SK-N-SH (cell line): ENCODE measurements around the gene ADAMTS7. TPM values are rescaled to one million over a fixed set of nuclear protein-coding genes. Genes with fewer than 3 reads are reported as not detected.
A peak's percentile ranks its signal among the peaks of the same experiment; 100 is the strongest.
"Not testable (repeated sequence)": the region's sequence is repeated elsewhere in the genome, so short reads cannot be mapped to it uniquely, and the experiment has no call there.

Experiments used
- CTCF ChIA-PET: fragments of 300-600, 350-600 bp; formaldehyde crosslinking; extraction: SDS; loops from one replicate; lab custom pipeline; 2021; lab: Yijun Ruan, JAX
- POLR2A ChIA-PET: fragments of 350-600 bp; sonication (Branson Sonifier 250); formaldehyde crosslinking; extraction: SDS; loops from one replicate; lab custom pipeline; 2020; ENCODE audit warnings: antibody characterized with exemption, inconsistent platforms; lab: Yijun Ruan, JAX
- DNase-seq: peaks from one replicate; pipeline ENCODE4 v3.0.0; 2012
- H2AFZ ChIP-seq: fragments of 200-600 bp; sonication (generic); 2 replicates; pipeline ENCODE4 v1.8.1; 2016; ENCODE audit warnings: antibody characterized with exemption, mild to moderate bottlenecking, low read depth
- H3F3A ChIP-seq: fragments of 200-600 bp; sonication (generic); replicated peaks from 2 replicates; pipeline ENCODE3; 2016; ENCODE audit warnings: antibody characterized with exemption, mild to moderate bottlenecking; ENCODE audit not compliant: insufficient read depth
- H3K27ac ChIP-seq, 2 experiments: fragments of 200-500 bp in 1 of 2; fragments of 200-600 bp in 1 of 2; sonication (Bioruptor generic) in 1 of 2; sonication (generic), shearing (Covaris generic) in 1 of 2; 2 replicates each; pipeline versions ENCODE4 v1.5.1 to v1.6.1; 2014 to 2016; ENCODE audit warnings: low read depth in 2 of 2, inconsistent platforms in 1 of 2, low read length in 1 of 2, mild to moderate bottlenecking in 1 of 2, mixed read lengths in 1 of 2
- H3K27me3 ChIP-seq: fragments of 200-600 bp; sonication (generic), shearing (Covaris generic); 2 replicates; pipeline ENCODE4 v1.6.1; 2016; ENCODE audit warnings: mixed run types; ENCODE audit not compliant: insufficient read depth
- H3K36me3 ChIP-seq, 2 experiments: fragments of 200-500 bp in 1 of 2; fragments of 200-600 bp in 1 of 2; sonication (Bioruptor generic) in 1 of 2; sonication (generic) in 1 of 2; replicated peaks in 1 of 2; 2 replicates each; pipeline versions ENCODE3 to v1.5.1; 2014 to 2016; ENCODE audit warnings: low read length in 1 of 2, mild to moderate bottlenecking in 1 of 2; ENCODE audit not compliant: insufficient read depth in 2 of 2, control insufficient read depth in 1 of 2
- H3K4me1 ChIP-seq, 2 experiments: fragments of 200-500 bp in 1 of 2; fragments of 200-600 bp in 1 of 2; sonication (Bioruptor generic) in 1 of 2; sonication (generic), shearing (Covaris generic) in 1 of 2; 2 replicates each; pipeline versions ENCODE4 v1.5.1 to v1.6.1; 2014 to 2016; ENCODE audit warnings: low read depth in 1 of 2, low read length in 1 of 2, mixed run types in 1 of 2; ENCODE audit not compliant: insufficient read depth in 2 of 2, control insufficient read depth in 1 of 2
- H3K4me2 ChIP-seq: fragments of 200-600 bp; sonication (generic), shearing (Covaris generic); 2 replicates; pipeline ENCODE4 v1.6.1; 2017; ENCODE audit warnings: mixed run types
- H3K4me3 ChIP-seq, 2 experiments: fragments of 200-500 bp in 1 of 2; fragments of 200-600 bp in 1 of 2; sonication (Bioruptor generic) in 1 of 2; sonication (generic), shearing (Covaris generic) in 1 of 2; 2 replicates each; pipeline versions ENCODE4 v1.5.1 to v1.8.1; 2014 to 2016; ENCODE audit warnings: low read depth in 2 of 2, inconsistent platforms in 1 of 2, low read length in 1 of 2, mild to moderate bottlenecking in 1 of 2, mixed read lengths in 1 of 2, moderate library complexity in 1 of 2
- H3K79me2 ChIP-seq: fragments of 200-600 bp; sonication (generic); 2 replicates; pipeline ENCODE4 v1.8.1; 2017; ENCODE audit warnings: mild to moderate bottlenecking; ENCODE audit not compliant: insufficient read depth
- H3K9ac ChIP-seq: fragments of 200-600 bp; sonication (generic); 2 replicates; pipeline ENCODE4 v1.6.1; 2017; ENCODE audit warnings: mixed run types
- H3K9me2 ChIP-seq: fragments of 200-600 bp; sonication (generic); 2 replicates; pipeline ENCODE4 v1.6.1; 2017; ENCODE audit warnings: mixed run types
- H3K9me3 ChIP-seq: fragments of 200-600 bp; sonication (generic); 2 replicates; pipeline ENCODE4 v1.6.1; 2017; ENCODE audit warnings: mixed run types, mild to moderate bottlenecking, moderate library complexity
- H4K20me1 ChIP-seq: fragments of 200-600 bp; sonication (generic); 2 replicates; pipeline ENCODE4 v1.6.1; 2017; ENCODE audit warnings: mild to moderate bottlenecking, mixed run types; ENCODE audit not compliant: insufficient read depth
- CHD2 ChIP-seq: fragments of 150-350 bp; IDR thresholded peaks from 2 replicates; pipeline ENCODE4 v1.6.1; 2018; ENCODE audit warnings: low read length; ENCODE audit not compliant: partially characterized antibody
- ELF1 ChIP-seq: IDR thresholded peaks from 2 replicates; pipeline ENCODE4 v1.4.0; 2012
- EZH2phosphoT487 ChIP-seq: fragments of 200-600 bp; sonication (generic); IDR thresholded peaks from 2 replicates; pipeline ENCODE4 v1.6.1; 2017; ENCODE audit warnings: low read depth, mixed run types, mild to moderate bottlenecking, antibody characterized with exemption, moderate library complexity, borderline replicate concordance
- FOXJ3 ChIP-seq: sonication (generic); formaldehyde crosslinking; IDR thresholded peaks from 2 replicates; pipeline ENCODE4 v1.5.1; 2020; ENCODE audit warnings: mild to moderate bottlenecking, missing genetic modification reagents
- GABPA ChIP-seq: IDR thresholded peaks from 2 replicates; pipeline ENCODE4 v1.4.0; 2012; ENCODE audit warnings: low read depth, mild to moderate bottlenecking
- MEF2A ChIP-seq: IDR thresholded peaks from 2 replicates; pipeline ENCODE4 v1.4.0; 2012; ENCODE audit warnings: low read depth, borderline replicate concordance
- NFIC ChIP-seq: IDR thresholded peaks from 2 replicates; pipeline ENCODE4 v1.4.0; 2012; ENCODE audit warnings: borderline replicate concordance
- PBX3 ChIP-seq: IDR thresholded peaks from 2 replicates; pipeline ENCODE4; 2012
- RFX5 ChIP-seq: IDR thresholded peaks from 2 replicates; pipeline ENCODE4 v1.6.1; 2012; ENCODE audit warnings: mild to moderate bottlenecking, improper control_type of control experiment, low read length
- USF1 ChIP-seq: IDR thresholded peaks from 2 replicates; pipeline ENCODE4 v1.4.0; 2012; ENCODE audit warnings: low read depth, borderline replicate concordance
- ZBTB33 ChIP-seq: IDR thresholded peaks from 2 replicates; pipeline ENCODE4 v1.4.0; 2012; ENCODE audit warnings: low read depth, borderline replicate concordance
- WGBS: methylation state at CpG from one replicate; pipeline ENCODE4 v1.1.6; 2017; ENCODE audit warnings: low lambda C conversion rate; 5-methylcytosine and 5-hydroxymethylcytosine counted together
- polyA plus RNA-seq, 3 experiments: library from polyadenylated mRNA; depleted of rRNA; stranded (reverse); fragments of >200 nt; gene quantifications; 2 replicates each; pipeline ENCODE4 v1.2.3, GENCODE V29; 2012

The ADAMTS7 gene
- polyA plus RNA-seq, 1 of the 3 experiments (the other 2 are of a cell fraction): 17.9 TPM

GRCh38 chr15:78841891-78842290 is 30.6 kb upstream of the ADAMTS7 start (continued):
- TF ChIP-seq ZBTB33: no peak

- Histone ChIP-seq H3K27me3 (no peaks in the 10 kb centered on the region), H2AFZ (no peak overlapping the region), H3F3A (no peaks in the 10 kb centered on the region), H3K4me3 (no peak overlapping the region), H3K4me1 (peaks cover 0 to 2% of the 10 kb centered on the region in 2 experiments; a peak in 1 of 4 replicates), H3K4me2 (no peak overlapping the region), H3K36me3 (no peaks in the 10 kb centered on the region), H3K9ac (no peak overlapping the region), H3K9me3 (no peaks in the 10 kb centered on the region), H4K20me1 (no peaks in the 10 kb centered on the region), H3K9me2 (no peaks in the 10 kb centered on the region), H3K79me2 (no peaks in the 10 kb centered on the region), H3K27ac (no peak overlapping the region)
- DNase-seq: no peak
- no peak for TF ChIP-seq MEF2A
- no peak for TF ChIP-seq NFIC
- no peak for TF ChIP-seq GABPA
- no peak for TF ChIP-seq CHD2
- no peak for TF ChIP-seq FOXJ3 (CRISPR knock-in tag)
- no peak for TF ChIP-seq ELF1
- TF ChIP-seq RFX5: no peak
- no peak for TF ChIP-seq USF1
- no peak for TF ChIP-seq PBX3
- ChIA-PET CTCF (no interaction called here), POLR2A (no interaction called here)
- WGBS: 71% methylated on average over 3 of the region's 3 CpGs
These were observed 30.1 kb upstream of the ADAMTS7 start for GRCh38 chr15:78841376-78841706.

- DNase-seq: peak; percentile 13
- Histone ChIP-seq H3K79me2 (no peaks in the 10 kb centered on the region), H3K27ac (no peak overlapping the region), H3K9me2 (no peaks in the 10 kb centered on the region), H3K36me3 (no peaks in the 10 kb centered on the region), H3K27me3 (no peaks in the 10 kb centered on the region), H3F3A (no peaks in the 10 kb centered on the region), H3K9me3 (no peaks in the 10 kb centered on the region), H3K4me1 (peaks cover 0 to 2% of the 10 kb centered on the region in 2 experiments; a peak in 1 of 4 replicates)
- TF ChIP-seq ZBTB33: no peak
- TF ChIP-seq EZH2phosphoT487: no peak
- TF ChIP-seq, all 33 proteins: peak for 0
- CTCF ChIA-PET: no interaction called here
- H4K20me1 ChIP-seq: no peaks in the 10 kb centered on the region
- no peak overlapping the region for H3K9ac ChIP-seq
- no peak overlapping the region for H3K4me3 ChIP-seq
- H3K4me2 ChIP-seq: no peak overlapping the region
- H2AFZ ChIP-seq: no peak overlapping the region
- WGBS: 89% methylated on average over 6 of the region's 7 CpGs
- POLR2A ChIA-PET: no interaction called here
These were observed 29.6 kb upstream of the ADAMTS7 start for GRCh38 chr15:78840661-78841375.

GRCh38 chr15:78839151-78839550 is 27.9 kb upstream of the ADAMTS7 start:
- WGBS: 97% methylated on average over 6 of the region's 6 CpGs
- H3K36me3 ChIP-seq, H3K9me3 ChIP-seq, H3K4me1 ChIP-seq, H3K9ac ChIP-seq, H3K27ac ChIP-seq, H3K9me2 ChIP-seq, POLR2A ChIA-PET, H3K4me3 ChIP-seq, H3K4me2 ChIP-seq, H3K79me2 ChIP-seq, DNase-seq, H3K27me3 ChIP-seq, H3F3A ChIP-seq, H4K20me1 ChIP-seq, H2AFZ ChIP-seq: not testable (repeated sequence)
- CTCF ChIA-PET: interaction anchor here (1.4 kb wide), 1 partner anchor 27 kb away, joined by 5 read pairs; the partner anchor contains the start of gene ADAMTS7
